PFSK-1 (cell line): ENCODE measurements around the gene PLPPR1.

Experiments used
- FOXP2 ChIP-seq: optimal IDR thresholded peaks from 2 replicates; pipeline ENCODE3; 2011; ENCODE audit warnings: borderline replicate concordance, control low read depth, inconsistent platforms; ENCODE audit not compliant: insufficient read depth; ENCODE audit errors: extremely low read length, extremely low read depth
- POLR2AphosphoS5 ChIP-seq: IDR thresholded peaks from 2 replicates; pipeline ENCODE4 v1.6.1; 2012; ENCODE audit warnings: low read depth, mild to moderate bottlenecking, control low read depth, low read length, moderate library complexity
- REST ChIP-seq, 2 experiments: IDR thresholded peaks; 2 replicates each; pipeline versions ENCODE4 v1.6.1 to v1.8.0; 2011 to 2012; ENCODE audit warnings: low read depth in 2 of 2, low read length in 2 of 2, control low read depth in 1 of 2, inconsistent platforms in 1 of 2, mild to moderate bottlenecking in 1 of 2, moderate library complexity in 1 of 2; ENCODE audit not compliant: insufficient read depth in 1 of 2
- SIN3A ChIP-seq: IDR thresholded peaks from 2 replicates; pipeline ENCODE4 v1.6.1; 2012; ENCODE audit warnings: mild to moderate bottlenecking, low read length, moderate library complexity, borderline replicate concordance; ENCODE audit not compliant: insufficient read depth
- TAF1 ChIP-seq: IDR thresholded peaks from 2 replicates; pipeline ENCODE4 v1.6.1; 2012; ENCODE audit warnings: low read length, control low read depth, borderline replicate concordance; ENCODE audit not compliant: insufficient read depth

PLPPR1 gene

GRCh38 chr9:101309139-101309538 lies 280.6 kb downstream of the PLPPR1 start:
- TF ChIP-seq POLR2AphosphoS5, result no peak
- no peak for TF ChIP-seq SIN3A
- TF ChIP-seq REST (IDR thresholded peaks at IDR 0.05; ENCODE audit: insufficient read depth in 1 of 2, low read depth in 2 of 2, low read length in 2 of 2), result no peak
- TF ChIP-seq FOXP2, result no peak
- TF ChIP-seq TAF1, result no peak

GRCh38 chr9:101311191-101311590 lies 282.7 kb downstream of the PLPPR1 start:
- TF ChIP-seq REST (IDR thresholded peaks at IDR 0.05; ENCODE audit: insufficient read depth in 1 of 2, low read depth in 2 of 2, low read length in 2 of 2), result no peak
- no peak for TF ChIP-seq TAF1
- TF ChIP-seq FOXP2, result no peak
- TF ChIP-seq SIN3A, result no peak
- no peak for TF ChIP-seq POLR2AphosphoS5

GRCh38 chr9:101311758-101312420 lies 283.4 kb downstream of the PLPPR1 start:
- TF ChIP-seq REST (IDR thresholded peaks at IDR 0.05; ENCODE audit: insufficient read depth in 1 of 2, low read depth in 2 of 2, low read length in 2 of 2) (no peak), POLR2AphosphoS5 (no peak), TAF1 (no peak), FOXP2 (no peak), SIN3A (no peak)

GRCh38 chr9:101312661-101313060 lies 284.1 kb downstream of the PLPPR1 start:
- TF ChIP-seq FOXP2 (no peak), TAF1 (no peak), SIN3A (no peak), REST (IDR thresholded peaks at IDR 0.05; ENCODE audit: insufficient read depth in 1 of 2, low read depth in 2 of 2, low read length in 2 of 2) (no peak), POLR2AphosphoS5 (no peak)

- no peak for TF ChIP-seq SIN3A
- no peak for TF ChIP-seq TAF1
- no peak for TF ChIP-seq POLR2AphosphoS5
- no peak for TF ChIP-seq REST (IDR thresholded peaks at IDR 0.05; ENCODE audit: insufficient read depth in 1 of 2, low read depth in 2 of 2, low read length in 2 of 2)
- no peak for TF ChIP-seq FOXP2
Measured at GRCh38 chr9:101315112-101315450, 286.6 kb downstream of the PLPPR1 start.
